ENCODE measurements around the gene PRPS1. TPM values are rescaled to one million over a fixed set of nuclear protein-coding genes. Genes with fewer than 3 reads are reported as not detected.
"Not testable (repeated sequence)": the region's sequence is repeated elsewhere in the genome, so short reads cannot be mapped to it uniquely, and the experiment has no call there.

The PRPS1 gene
- total RNA-seq, 1 donor from 2014 or later, result 59.6 TPM

DNA sequence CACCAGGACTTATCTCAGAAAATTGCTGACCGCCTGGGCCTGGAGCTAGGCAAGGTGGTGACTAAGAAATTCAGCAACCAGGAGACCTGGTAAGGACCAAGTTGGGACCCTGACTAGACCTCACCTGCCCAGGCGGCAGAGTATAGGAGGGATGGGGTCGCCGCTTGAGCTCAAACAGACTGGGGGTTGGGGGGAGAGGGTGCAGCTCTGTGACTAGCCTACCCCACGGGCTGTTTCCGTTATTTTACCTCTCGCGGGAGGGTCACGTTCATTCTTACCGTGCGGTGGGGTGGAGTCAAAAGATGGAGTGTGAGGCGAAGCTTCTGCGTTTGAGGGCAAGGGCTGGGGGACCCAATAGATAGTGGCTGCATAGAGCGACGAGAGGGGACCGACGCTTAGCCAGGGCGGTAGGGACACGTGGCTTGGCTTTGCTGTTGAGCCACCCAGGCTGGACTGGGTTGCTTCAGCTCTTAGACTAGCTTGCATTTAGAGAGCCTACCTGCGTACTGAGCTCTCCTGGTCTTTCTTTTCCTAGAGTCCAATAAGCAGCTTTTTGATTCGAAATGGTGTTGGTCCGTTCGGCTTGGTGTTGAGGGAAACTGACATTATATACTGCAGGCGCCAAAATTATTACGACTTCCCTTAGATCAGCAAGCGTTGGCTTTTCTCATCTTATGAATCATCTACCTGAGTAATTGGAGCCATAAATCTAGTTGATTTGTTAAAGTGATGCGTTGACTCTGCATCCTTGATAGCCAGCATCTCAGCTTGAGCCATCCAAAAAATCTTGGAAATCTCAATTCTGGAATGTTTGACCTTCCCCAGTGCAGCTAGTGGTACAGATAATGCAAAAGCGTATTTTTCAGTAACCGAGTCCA lies 591 bp downstream of the PRPS1 start:
- intact Hi-C loops (cut with micrococcal nuclease), result loop anchor here (1.0 to 10.0 kb wide), 15 partner anchors 26 to 1145 kb away; partner anchors contain the start of genes ATG4A, DNAAF6, MID2 and NCBP2L

- intact Hi-C loops (cut with micrococcal nuclease), result loop anchor here (1.0 to 10.0 kb wide), 6 partner anchors 26 to 1017 kb away; partner anchors contain the start of genes MID2 and RADX
Measured at GRCh38 chrX:107629540-107629909, 1.2 kb downstream of the PRPS1 start.

GRCh38 chrX:107630031-107630689 lies 1.9 kb downstream of the PRPS1 start:
- intact Hi-C loops (cut with micrococcal nuclease), result no loop called here

GRCh38 chrX:107632346-107632745 lies 4.0 kb downstream of the PRPS1 start:
- intact Hi-C loops (cut with micrococcal nuclease), result no loop called here

DNA sequence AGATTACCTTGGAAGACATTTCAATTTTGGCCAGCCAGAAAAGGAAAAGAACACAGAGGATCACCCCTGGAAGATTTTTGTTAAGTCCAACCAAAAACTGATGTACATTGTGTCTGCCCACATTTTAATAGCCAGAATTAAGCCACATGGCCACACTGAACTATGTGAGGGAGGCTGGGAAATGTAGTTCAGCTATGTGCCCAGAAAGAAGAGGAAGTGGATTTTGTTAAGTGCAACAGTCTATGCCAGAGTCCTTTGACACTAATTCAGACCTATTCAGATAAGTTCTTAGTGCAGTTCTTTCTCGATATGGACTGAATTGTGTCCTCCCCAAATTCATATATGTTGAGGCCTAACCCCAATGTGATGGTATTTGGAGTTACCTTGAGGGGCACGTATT lies 18.4 kb downstream of the PRPS1 start:
- intact Hi-C loops (cut with micrococcal nuclease), result no loop called here

DNA sequence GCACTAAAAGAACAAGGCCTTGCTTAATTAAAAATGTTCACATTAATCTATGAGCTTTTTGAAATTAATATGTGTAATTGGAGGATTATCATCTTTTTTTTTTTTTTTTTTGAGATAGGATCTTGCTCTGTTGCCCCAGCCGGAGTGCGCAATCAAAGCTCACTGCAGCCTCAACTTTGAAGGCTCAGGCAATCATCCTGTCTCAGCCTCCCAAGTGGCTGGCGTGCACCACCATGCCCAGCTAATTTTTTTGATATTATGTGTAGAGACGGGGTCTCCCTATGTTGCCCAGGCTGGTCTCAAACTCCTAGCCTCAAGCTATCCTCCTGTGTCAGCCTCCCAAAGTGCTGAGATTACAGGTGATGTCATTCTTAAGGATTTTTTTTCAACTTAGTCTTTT lies 20.0 kb downstream of the PRPS1 start:
- intact Hi-C loops (cut with micrococcal nuclease), result no loop called here

GRCh38 chrX:107654566-107654871 lies 26.2 kb downstream of the PRPS1 start:
- intact Hi-C loops (cut with micrococcal nuclease), result no loop called here

- intact Hi-C loops (cut with micrococcal nuclease), result loop anchor here (1.0 to 5.0 kb wide), 7 partner anchors 19 to 763 kb away; partner anchors contain the start of gene NCBP2L
Measured at GRCh38 chrX:107654872-107655761, 26.8 kb downstream of the PRPS1 start.

DNA sequence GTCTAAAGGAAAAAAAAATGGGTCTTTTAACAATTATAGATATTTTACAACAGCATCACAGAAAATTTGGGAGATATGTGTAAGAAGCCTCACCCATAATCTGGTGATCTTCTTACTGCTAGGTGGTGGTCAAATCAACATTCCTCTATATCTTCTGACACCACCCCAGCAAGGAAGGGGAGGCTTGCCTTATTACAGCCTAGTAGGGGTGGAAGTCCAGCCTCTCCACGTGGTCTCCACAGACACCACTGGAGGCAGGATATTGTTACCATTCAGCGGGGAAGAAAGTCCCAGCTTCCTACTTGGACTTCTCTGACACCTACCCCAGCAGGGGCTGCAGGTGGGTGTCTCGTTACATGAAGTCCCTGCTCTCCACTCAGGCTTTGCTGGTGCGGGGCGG lies 28.7 kb downstream of the PRPS1 start:
- intact Hi-C loops (cut with micrococcal nuclease), result loop anchor here (5.0 kb wide), 2 partner anchors 120 to 765 kb away; no protein-coding TSS in a partner anchor

- intact Hi-C loops (cut with micrococcal nuclease), result loop anchor here (1.0 to 5.0 kb wide), 7 partner anchors 30 to 766 kb away; partner anchors contain the start of genes NCBP2L and PRPS1
Measured at GRCh38 chrX:107658660-107659059, 30.4 kb downstream of the PRPS1 start.

GRCh38 chrX:107659286-107659685 lies 31.0 kb downstream of the PRPS1 start:
- intact Hi-C loops (cut with micrococcal nuclease), result loop anchor here (1.0 to 5.0 kb wide), 7 partner anchors 31 to 767 kb away; partner anchors contain the start of genes NCBP2L and PRPS1

GRCh38 chrX:107659768-107660167 lies 31.5 kb downstream of the PRPS1 start:
- intact Hi-C loops (cut with micrococcal nuclease), result loop anchor here (1.0 to 5.0 kb wide), 7 partner anchors 31 to 767 kb away; partner anchors contain the start of genes NCBP2L and PRPS1

- intact Hi-C loops (cut with micrococcal nuclease), result no loop called here
Measured at GRCh38 chrX:107662145-107662544, 33.8 kb downstream of the PRPS1 start.

DNA sequence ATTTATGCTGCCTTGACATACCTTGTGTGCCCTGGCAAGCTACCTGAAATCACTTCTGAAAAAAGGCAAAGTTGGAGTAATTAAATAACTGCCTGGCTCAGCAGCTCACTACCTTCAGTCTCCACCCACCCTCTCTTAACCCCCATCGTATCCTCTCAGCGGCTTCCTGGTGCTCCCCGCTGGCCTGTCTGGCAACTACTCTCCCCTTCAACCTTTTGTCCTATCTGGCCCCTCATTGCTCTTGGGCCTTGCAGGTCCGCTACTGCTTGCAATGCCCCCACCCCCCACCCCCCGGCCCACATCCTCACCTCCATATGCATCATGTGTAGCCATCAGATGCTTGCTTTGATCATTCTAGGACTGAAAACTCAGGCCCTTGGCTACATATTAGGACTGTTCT lies 34.5 kb downstream of the PRPS1 start:
- intact Hi-C loops (cut with micrococcal nuclease), result no loop called here

- intact Hi-C loops (cut with micrococcal nuclease), result no loop called here
Measured at GRCh38 chrX:107666931-107667330, 38.6 kb downstream of the PRPS1 start.

- intact Hi-C loops (cut with micrococcal nuclease), result no loop called here
Measured at GRCh38 chrX:107667426-107667825, 39.1 kb downstream of the PRPS1 start.

GRCh38 chrX:107668710-107669109 lies 40.4 kb downstream of the PRPS1 start:
- intact Hi-C loops (cut with micrococcal nuclease), result not testable (repeated sequence)

GRCh38 chrX:107669261-107669660 lies 41.0 kb downstream of the PRPS1 start:
- intact Hi-C loops (cut with micrococcal nuclease), result no loop called here

DNA sequence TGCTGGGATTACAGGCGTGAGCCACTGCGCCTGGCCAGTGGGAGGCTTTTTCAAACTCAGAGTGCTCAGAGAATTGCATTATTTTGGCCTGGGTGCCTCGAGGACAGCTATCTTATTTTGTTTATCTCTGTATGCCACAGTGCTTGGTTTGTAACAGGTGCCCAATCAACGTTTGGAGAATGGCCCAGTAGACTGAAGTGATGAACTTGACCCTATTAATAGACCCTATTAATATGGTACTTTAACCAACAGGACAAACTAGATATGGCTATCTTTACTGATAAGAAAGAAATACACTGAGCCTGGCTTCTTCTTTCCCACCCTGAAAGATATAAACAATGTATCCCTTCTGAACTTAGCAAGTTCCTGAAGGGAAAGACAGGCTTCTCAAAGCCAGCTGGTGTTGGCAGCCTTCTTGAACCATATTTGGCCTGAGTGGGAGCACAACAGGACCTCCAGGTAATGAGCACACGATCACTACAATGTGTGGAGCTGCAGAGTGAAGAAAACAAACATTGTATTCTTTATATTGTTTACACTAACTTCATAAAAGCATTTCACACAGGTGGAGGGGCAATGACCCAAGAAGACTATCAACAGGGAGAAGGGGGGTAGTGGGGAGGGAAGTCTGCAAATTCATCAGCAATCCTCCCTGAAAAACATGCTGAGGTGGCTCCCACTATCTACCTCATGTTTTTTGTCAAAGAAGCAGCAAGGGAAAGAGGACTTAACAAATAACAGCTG lies 41.7 kb downstream of the PRPS1 start:
- intact Hi-C loops (cut with micrococcal nuclease), result loop anchor here (5.0 kb wide), 1 partner anchor 157 kb away; the partner anchor contains the start of gene MID2

- intact Hi-C loops (cut with micrococcal nuclease), result loop anchor here (5.0 kb wide), 1 partner anchor 156 kb away; the partner anchor contains the start of gene MID2
Measured at GRCh38 chrX:107671256-107671655, 42.9 kb downstream of the PRPS1 start.
